Memory B cell (primary cell): ENCODE measurements around the gene HPCAL1.
A peak's percentile ranks its signal among the peaks of the same experiment; 100 is the strongest.

Experiments used
- ATAC-seq: fragments of 150-1000 bp; cut with Tn5 transposase; 2 replicates; pipeline ENCODE4 v1.10.0; 2021; ENCODE audit warnings: low read depth, mild to moderate bottlenecking, moderate library complexity
- DNase-seq, 2 donors: peaks; one replicate each; pipeline ENCODE4 v3.0.0; 2022; ENCODE audit warnings: low spot score in 2 of 2
- H3K27ac Mint-ChIP-seq: one replicate; pipeline ENCODE4 v1.8.0; 2022; ENCODE audit warnings: mild to moderate bottlenecking, moderate library complexity, mixed read lengths
- H3K27me3 Mint-ChIP-seq: one replicate; pipeline ENCODE4 v1.8.0; 2022; ENCODE audit warnings: mixed read lengths
- H3K36me3 Mint-ChIP-seq: one replicate; pipeline ENCODE4 v1.8.0; 2022; ENCODE audit warnings: mild to moderate bottlenecking, mixed read lengths
- H3K4me1 Mint-ChIP-seq: one replicate; pipeline ENCODE4 v1.8.0; 2022; ENCODE audit warnings: mixed read lengths
- H3K4me3 Mint-ChIP-seq: one replicate; pipeline ENCODE4 v1.8.0; 2022; ENCODE audit warnings: mild to moderate bottlenecking, moderate library complexity, mixed read lengths
- H3K9me3 Mint-ChIP-seq: one replicate; pipeline ENCODE4 v1.8.0; 2022; ENCODE audit warnings: mixed read lengths

Gene HPCAL1

DNA sequence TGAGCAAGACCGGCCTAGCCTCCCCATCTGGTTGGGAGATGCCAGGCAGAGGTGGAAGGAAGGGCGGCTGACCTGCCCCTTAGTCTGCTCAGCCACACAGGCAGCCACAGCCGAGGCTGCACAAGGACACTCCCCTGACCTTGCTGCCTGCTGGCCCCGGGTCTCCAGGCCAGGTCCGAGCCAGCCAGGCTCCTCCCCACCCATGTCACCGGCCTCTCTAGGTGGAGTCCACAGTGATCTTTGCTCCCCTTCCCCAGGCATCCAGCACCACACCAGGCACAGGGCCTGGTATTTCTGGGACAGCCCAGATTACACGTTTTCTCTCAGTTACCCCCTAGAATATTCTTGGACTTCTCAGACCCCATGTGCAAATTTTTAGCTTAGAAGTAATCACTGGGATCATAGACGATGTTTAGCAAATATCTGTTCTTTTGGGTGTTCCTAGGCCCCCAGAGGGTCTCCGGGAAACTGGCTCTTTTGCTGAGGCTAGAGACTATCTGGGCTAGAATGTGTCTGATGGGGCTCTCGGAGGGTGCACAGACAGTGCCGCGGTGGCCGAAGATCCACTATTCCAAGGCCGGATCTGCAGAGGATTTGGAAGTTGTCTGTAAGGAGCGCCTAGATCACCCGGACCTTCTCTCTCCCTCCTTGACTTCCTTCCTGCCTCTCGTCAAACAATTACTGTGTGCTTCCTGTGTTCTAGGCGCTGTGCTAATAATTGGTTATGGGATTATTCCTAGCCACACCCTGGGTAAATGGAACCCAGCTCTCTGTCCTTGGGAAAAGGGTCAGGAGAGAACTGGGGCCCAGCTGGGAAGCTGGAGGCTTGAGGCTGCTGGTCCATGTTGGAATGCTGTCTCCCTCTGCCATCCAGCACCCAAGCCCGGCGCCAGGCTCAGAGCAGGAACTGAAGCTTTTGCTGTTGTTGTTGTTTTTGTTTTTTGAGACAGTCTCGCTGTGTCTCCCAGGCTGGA is 98.6 kb downstream of the HPCAL1 start:
- no peak overlapping the region for H3K4me3 Mint-ChIP-seq
- H3K9me3 Mint-ChIP-seq, result no peaks in the 10 kb centered on the region
- no peak for DNase-seq
- no peak for ATAC-seq
- H3K27ac Mint-ChIP-seq, result peak overlapping the region; percentile 89
- peaks cover 28% of the 10 kb centered on the region for H3K4me1 Mint-ChIP-seq
- no peaks in the 10 kb centered on the region for H3K27me3 Mint-ChIP-seq
- peaks cover 12% of the 10 kb centered on the region for H3K36me3 Mint-ChIP-seq

DNA sequence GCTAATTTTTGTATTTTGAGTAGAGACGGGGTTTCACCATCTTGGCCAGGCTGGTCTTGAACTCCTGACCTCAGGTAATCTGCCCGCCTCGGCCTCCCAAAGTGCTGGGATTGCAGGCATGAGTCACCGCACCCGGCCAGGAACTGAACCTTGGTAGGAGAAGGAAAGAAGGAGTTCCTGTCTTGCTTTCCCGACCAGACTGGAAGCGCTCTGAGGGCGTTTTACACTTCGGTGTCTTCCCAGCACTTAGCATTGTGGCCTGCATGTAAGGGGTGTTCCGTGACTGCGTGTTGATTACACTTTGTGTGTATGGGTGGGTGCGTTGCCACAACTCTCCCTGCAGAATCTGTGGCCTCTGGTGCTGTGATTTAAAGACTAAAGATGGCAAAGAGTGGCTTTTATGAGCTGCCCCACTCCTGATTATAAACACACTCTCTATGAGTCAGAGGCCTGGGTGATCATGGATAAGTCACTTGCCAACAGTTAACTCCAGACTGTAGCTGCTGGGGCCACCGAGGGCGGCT is 99.4 kb downstream of the HPCAL1 start:
- Mint-ChIP-seq H3K27ac (no peak overlapping the region), H3K4me1 (peaks cover 31% of the 10 kb centered on the region), H3K9me3 (no peaks in the 10 kb centered on the region), H3K27me3 (no peaks in the 10 kb centered on the region), H3K4me3 (no peak overlapping the region), H3K36me3 (peaks cover 15% of the 10 kb centered on the region)
- ATAC-seq (no peak), DNase-seq (no peak)

DNA sequence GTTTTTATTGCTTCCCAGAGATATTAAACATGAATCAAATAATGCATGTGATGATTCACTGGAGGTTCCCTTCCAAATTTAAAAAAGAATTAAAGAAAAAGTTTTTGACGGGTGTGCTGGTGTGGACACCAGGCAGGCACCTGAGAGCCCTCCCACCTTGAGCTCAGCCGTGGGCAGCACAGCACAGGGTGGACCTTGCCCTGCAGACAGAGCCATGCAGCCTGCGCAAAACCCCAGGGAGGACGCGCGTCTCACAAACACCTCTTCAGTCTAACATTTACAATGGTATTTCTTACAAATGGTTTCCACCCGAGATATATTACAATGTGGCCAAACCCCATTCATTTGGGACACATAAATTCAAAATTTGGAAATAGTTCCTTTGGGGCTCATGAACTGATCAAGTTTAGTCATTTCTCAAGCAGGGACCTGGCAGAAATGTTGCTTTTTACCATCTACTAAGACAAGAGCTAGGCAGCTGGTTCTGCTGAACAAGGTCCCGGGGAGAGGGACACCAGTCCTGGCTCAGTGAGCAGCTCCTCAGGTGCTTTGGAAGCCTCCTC is 100.0 kb downstream of the HPCAL1 start:
- H3K27ac Mint-ChIP-seq, result no peak overlapping the region
- peaks cover 15% of the 10 kb centered on the region for H3K36me3 Mint-ChIP-seq
- no peak for DNase-seq
- ATAC-seq, result no peak
- H3K4me3 Mint-ChIP-seq, result no peak overlapping the region
- H3K9me3 Mint-ChIP-seq, result no peaks in the 10 kb centered on the region
- H3K4me1 Mint-ChIP-seq, result peaks cover 34% of the 10 kb centered on the region
- no peaks in the 10 kb centered on the region for H3K27me3 Mint-ChIP-seq

DNA sequence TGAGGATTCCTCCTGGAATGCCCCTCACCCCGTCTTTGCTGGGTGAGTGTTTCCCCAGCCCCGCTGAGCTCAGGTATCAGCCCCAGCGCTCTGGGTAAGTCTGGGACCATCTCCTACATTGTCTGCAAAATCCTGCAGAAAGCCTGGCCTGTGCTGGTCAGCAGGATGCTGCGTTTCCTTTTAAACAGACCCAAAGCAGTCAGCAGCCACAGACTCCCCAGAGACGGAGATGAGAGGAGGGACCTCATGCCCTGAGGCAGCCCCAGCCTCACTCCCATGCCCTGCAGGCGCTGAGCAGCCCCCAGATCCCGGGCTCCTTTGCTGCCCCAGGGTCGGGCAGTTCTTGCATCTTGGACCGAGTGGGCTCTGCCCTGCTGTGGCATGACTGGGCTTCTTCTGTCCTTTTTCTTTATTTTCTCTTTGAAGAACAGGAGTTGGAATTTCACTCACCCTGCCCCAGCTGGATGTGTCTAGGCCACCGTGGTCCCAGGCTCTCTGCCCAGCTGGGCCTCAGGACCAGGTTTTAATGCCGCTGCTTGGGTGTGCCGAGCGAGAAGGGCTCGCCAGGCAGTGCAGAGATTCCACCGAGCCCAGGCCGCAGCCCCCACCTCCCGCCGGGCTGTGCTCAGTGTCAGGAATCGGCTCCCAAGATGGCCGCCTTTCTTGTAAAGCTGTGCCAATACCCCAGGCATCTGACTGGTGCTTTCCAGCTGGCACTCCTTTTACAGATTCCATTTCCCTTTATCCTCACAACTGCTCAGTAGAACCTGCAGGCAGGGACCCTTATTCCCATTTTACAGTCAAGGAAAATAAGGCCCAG is 101.8 kb downstream of the HPCAL1 start:
- no peaks in the 10 kb centered on the region for H3K9me3 Mint-ChIP-seq
- DNase-seq, result no peak
- peak overlapping the region; percentile 65 for H3K27ac Mint-ChIP-seq
- H3K4me3 Mint-ChIP-seq, result no peak overlapping the region
- peaks cover 44% of the 10 kb centered on the region for H3K4me1 Mint-ChIP-seq
- peaks cover 12% of the 10 kb centered on the region for H3K36me3 Mint-ChIP-seq
- no peaks in the 10 kb centered on the region for H3K27me3 Mint-ChIP-seq
- no peak for ATAC-seq

DNA sequence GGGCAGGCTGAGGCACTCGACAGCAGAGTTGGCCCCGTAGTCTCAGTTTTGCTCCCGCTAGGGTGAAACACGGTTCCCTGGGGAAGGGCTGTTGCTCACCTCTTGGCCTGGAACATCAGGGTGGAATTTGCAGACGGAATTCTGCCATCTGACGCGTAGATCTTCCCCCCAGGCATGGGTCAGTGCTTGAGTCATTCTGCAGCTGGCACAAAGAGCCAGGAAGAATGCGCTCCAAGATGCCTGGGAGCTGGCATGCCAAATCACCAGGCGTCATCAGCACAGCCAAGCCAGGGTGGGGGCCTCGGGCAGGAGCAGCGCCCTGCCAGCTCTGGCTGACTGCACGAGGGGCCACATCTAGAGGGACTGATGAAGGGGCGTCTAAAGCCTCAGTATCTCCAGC is 102.7 kb downstream of the HPCAL1 start:
- Mint-ChIP-seq H3K27me3 (no peaks in the 10 kb centered on the region), H3K27ac (no peak overlapping the region), H3K9me3 (no peaks in the 10 kb centered on the region), H3K4me3 (no peak overlapping the region), H3K36me3 (peaks cover 8% of the 10 kb centered on the region), H3K4me1 (peaks cover 44% of the 10 kb centered on the region)
- DNase-seq (no peak), ATAC-seq (no peak)

DNA sequence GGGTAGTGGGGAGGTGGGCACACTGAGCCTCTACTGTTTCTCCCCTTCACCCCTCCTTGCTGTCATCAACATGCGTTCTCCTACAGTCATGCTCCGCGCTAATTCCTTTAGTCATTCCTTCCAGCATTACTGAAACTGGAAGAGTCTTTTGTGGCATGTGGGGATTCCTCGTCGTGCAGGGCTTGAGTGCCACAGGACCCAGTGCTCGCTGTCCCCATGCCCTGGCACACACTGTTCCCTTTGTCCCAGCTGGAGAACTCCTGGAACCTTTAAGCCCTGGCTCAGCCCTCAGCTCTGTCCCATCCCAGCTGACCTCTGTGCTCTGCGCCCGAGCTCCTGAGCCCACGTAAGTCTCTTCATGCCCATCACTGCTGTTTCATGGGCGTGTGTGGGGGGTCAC is 103.3 kb downstream of the HPCAL1 start:
- DNase-seq (no peak), ATAC-seq (no peak)
- no peaks in the 10 kb centered on the region for H3K9me3 Mint-ChIP-seq
- H3K27ac Mint-ChIP-seq, result peak overlapping the region; percentile 17
- peaks cover 8% of the 10 kb centered on the region for H3K36me3 Mint-ChIP-seq
- peaks cover 43% of the 10 kb centered on the region for H3K4me1 Mint-ChIP-seq
- H3K27me3 Mint-ChIP-seq, result no peaks in the 10 kb centered on the region
- no peak overlapping the region for H3K4me3 Mint-ChIP-seq

DNA sequence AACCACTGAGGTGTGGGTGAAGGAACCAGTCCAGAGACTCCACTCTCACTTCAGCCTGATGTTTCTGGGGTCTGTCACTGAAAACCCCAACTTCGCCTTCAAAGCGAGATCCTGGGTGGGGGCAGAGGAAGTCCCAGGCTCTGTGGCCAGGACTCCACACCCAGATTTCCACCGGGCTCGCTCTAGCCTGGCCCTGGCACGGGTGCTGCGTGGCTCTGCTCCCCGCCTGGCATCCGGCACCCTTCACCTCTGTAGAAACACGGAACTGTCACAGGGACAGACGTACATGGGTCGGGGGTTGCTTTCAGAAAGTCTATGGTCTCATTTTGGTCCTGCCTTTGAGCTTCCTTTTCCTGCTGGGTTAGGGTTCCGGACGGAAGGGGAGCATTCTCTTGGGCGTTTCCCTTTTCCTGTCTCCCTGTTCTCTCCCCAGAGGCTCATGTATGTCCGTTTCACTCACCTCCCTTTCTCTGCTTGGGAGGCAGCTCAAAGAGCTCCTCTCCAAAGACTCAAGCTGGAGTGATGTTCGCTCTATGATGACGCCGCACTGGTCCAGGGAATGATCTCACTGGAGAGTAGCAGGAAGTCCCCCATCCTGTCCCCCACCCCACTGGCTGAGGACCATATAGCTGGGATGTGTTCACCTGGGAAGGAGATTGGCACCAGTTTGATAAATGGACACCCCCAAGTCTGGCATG is 103.9 kb downstream of the HPCAL1 start:
- Mint-ChIP-seq H3K36me3 (peaks cover 5% of the 10 kb centered on the region), H3K27me3 (no peaks in the 10 kb centered on the region)

DNA sequence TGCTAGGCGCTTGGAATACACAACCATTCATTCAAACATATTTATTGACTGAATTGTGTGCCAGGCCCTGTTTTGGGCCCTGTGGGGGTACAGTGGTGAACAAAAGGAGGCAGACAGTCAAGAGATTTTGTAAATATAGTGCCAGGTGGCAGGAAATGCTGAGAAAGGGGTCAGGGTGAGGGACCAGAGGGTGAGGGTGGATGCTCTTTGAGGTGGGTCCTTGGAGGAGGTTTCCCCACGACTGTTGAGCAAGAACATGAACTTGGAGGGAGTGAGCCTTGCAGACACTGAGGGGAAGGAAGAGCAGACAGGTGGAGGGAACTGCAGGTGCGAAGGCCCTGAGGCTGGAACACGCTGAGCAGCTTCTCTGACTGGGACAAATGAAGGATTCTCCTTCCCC is 104.7 kb downstream of the HPCAL1 start:
- Mint-ChIP-seq H3K9me3 (peaks cover 3% of the 10 kb centered on the region), H3K27me3 (no peaks in the 10 kb centered on the region), H3K4me1 (peaks cover 45% of the 10 kb centered on the region), H3K36me3 (peaks cover 8% of the 10 kb centered on the region), H3K4me3 (peak overlapping the region; percentile 74), H3K27ac (peak overlapping the region; percentile 70)
- DNase-seq, result no peak
- ATAC-seq, result no peak

More for the DNA sequence above, 103.9 kb downstream of the HPCAL1 start:
- no peak for DNase-seq
- H3K9me3 Mint-ChIP-seq, result no peaks in the 10 kb centered on the region
- no peak for ATAC-seq
- no peak overlapping the region for H3K4me3 Mint-ChIP-seq
- H3K4me1 Mint-ChIP-seq, result peaks cover 40% of the 10 kb centered on the region
- H3K27ac Mint-ChIP-seq, result peak overlapping the region; percentile 70

DNA sequence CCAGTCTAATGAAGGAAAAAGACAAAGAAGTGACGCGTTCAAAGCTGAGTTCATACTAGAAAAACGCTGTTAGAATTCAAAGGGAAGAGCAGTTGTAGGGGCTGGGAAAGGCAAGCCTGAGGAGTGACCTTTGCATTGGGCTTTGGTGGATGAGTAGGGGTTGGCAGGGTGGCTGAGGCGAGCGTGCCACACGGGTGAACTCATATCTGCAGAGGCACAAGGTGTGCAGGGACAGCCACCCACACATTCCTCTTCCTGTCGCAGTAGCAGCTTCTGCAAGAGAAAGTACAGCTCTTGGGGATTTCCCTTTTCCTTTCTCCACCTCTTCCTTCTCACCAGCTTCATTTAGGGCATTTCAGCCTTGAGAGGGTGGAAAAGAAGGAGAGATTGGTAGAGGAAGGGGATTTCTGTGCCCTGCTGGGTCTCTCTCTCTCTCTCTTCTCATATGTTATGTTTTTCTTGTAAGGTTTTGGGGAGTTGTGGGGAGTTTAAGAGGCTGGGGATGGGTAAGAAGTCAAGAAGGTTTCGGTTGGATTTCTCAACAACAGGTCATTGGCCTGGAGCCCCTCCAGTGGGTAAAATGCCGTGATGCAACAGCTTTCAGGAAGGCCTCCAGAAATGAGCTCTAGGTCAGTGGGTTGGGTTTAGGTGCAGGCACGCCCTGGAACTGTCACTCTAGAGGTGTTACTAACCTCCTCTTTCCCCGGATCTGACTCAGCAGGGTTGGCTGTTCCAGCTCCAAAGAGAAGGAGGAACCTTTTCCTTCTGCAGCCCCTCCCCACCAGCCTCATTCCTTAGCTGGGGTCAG is 105.3 kb downstream of the HPCAL1 start:
- peak overlapping the region; percentile 74 for H3K4me3 Mint-ChIP-seq
- H3K27ac Mint-ChIP-seq, result peak overlapping the region; percentile 70
- ATAC-seq (peak; percentile 8), DNase-seq (no peak)
- peaks cover 3% of the 10 kb centered on the region for H3K9me3 Mint-ChIP-seq
- peaks cover 11% of the 10 kb centered on the region for H3K36me3 Mint-ChIP-seq
- no peaks in the 10 kb centered on the region for H3K27me3 Mint-ChIP-seq
- peaks cover 50% of the 10 kb centered on the region for H3K4me1 Mint-ChIP-seq

DNA sequence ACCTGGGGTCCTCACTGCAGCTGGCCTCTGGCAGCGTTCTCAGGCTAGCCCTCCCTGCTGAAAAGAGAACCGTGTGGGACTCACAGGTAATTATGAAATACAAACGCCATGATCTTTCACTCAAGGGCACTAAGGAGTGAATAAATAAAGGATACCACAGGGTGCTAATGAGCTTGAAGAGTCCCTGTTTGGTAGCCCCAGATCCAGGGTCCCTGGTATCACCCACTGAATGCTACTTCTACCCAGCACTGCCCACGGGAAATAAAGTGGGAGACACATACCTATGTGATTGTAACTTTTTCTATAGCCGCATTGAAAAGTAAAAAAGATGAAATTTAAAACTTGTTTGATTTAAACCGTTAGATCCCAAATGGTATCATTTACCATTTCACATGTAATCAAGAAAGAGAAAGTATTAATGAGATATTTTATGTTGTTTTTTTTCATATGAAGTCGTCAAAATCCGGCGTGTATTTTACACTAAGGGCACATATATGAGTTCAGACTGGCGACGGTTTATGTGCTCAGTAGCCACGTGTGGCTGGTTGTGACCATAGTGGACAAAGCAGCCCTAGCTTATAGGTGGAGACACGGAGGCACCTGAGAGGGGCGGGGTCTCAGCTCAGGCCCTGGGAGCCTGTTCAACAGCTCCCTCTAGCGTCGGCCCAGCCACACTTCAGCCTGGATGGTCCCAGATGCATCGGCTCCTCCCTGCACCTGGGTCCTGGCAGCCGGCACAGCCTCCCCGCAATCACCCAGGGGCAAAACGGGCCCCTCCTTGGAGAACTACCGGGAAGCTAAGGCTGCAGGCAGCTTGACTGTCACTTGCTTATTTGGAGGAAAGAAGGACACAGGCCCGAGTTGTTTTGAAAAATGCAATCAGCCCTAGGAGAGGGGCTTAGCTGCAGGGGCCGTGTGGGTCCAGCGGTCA is 106.2 kb downstream of the HPCAL1 start:
- DNase-seq (peak; percentile 86 to 87), ATAC-seq (peak; percentile 56)
- peaks cover 10% of the 10 kb centered on the region for H3K36me3 Mint-ChIP-seq
- H3K4me1 Mint-ChIP-seq, result peaks cover 51% of the 10 kb centered on the region
- H3K9me3 Mint-ChIP-seq, result peaks cover 3% of the 10 kb centered on the region
- peak overlapping the region; percentile 70 for H3K27ac Mint-ChIP-seq
- H3K4me3 Mint-ChIP-seq, result peak overlapping the region; percentile 74
- H3K27me3 Mint-ChIP-seq, result no peaks in the 10 kb centered on the region

DNA sequence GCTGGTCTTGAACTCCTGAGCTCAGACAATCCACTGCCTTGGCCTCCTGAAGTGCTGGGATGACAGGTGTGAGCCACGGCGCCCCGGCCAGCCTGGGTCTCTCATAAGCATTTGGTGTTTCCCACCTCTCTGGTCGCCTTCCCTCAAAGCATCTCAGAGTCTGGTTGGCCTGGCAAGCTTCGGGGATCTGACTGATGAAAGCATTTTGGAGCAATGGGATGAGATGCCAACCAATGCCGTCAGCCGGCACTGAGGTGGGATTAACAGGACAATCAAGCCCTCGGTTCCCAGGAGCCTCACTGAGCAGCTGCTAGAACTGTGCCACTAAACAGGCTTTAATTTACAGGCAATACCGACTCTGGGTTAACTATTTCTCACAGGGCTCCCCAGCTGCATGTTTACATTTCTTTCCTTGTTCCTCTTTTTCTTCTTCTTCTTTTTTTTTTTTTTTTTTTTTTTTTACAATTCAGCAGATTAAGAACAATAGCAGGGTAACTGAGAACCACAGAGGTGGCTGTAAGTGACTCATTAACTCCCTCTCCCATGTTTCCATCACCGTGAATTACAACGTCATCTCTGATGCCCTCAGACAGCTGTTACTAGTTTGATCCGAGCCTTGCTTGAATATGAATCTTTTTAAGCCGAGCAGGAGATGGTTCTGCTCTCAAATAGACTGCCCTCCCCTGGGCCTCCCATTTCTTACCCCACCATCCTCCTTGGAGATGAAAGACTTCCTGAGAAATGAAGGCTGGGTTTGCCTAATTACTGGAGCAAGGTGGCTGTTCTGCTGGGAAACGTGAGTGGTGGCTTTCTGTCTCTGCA is 107.5 kb downstream of the HPCAL1 start:
- H3K4me1 Mint-ChIP-seq, result peaks cover 56% of the 10 kb centered on the region
- H3K9me3 Mint-ChIP-seq, result peaks cover 3% of the 10 kb centered on the region
- H3K4me3 Mint-ChIP-seq, result peak overlapping the region; percentile 78
- peak; percentile 81 for ATAC-seq
- peaks cover 9% of the 10 kb centered on the region for H3K36me3 Mint-ChIP-seq
- no peaks in the 10 kb centered on the region for H3K27me3 Mint-ChIP-seq
- peak overlapping the region; percentile 97 for H3K27ac Mint-ChIP-seq
- DNase-seq, result peak; percentile 63
